GM12874 (cell line): Measurements from ENCODE around the gene PDE4D.

ENCODE experiments used
- TF ChIP-seq, protein P1 (sequence below): IDR thresholded peaks from 2 replicates; pipeline ENCODE4 v1.5.1; 2011; ENCODE audit warnings: low read depth, mild to moderate bottlenecking, control low read depth, low read length, moderate library complexity; ENCODE audit not compliant: insufficient read depth

Gene PDE4D

DNA sequence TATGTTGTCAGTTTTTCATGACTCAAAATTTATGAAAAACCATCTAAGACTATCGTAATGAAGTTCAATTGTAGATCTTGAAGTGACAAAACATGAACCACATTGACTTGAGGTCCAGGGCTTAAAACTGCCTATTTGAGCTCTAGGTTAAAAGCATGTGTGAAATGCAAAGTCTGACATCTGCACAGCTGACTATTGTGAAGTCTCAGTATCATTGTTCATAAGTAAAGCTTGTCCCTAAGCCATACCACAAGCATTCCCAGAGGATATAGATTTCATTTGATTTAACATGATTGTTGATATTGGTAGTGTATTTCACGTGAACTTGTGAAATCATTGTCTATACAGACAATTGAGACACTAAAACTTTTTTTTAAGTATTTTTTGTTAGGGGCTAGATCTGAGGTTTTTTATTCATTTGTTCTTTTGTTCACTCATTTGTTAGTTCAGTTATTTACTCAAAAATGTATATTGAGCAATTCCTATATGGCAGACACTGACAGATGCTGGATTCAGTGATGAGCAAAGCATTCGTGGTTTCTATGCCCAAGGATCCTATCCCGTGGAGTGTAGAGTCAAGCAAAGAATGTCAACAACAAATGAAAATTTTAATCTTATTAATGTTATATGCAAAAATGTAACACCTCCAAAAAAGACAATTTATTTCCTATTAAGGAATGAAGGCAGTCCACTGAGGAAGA is 825.4 kb downstream of the PDE4D start:
- TF ChIP-seq, protein P1, sequence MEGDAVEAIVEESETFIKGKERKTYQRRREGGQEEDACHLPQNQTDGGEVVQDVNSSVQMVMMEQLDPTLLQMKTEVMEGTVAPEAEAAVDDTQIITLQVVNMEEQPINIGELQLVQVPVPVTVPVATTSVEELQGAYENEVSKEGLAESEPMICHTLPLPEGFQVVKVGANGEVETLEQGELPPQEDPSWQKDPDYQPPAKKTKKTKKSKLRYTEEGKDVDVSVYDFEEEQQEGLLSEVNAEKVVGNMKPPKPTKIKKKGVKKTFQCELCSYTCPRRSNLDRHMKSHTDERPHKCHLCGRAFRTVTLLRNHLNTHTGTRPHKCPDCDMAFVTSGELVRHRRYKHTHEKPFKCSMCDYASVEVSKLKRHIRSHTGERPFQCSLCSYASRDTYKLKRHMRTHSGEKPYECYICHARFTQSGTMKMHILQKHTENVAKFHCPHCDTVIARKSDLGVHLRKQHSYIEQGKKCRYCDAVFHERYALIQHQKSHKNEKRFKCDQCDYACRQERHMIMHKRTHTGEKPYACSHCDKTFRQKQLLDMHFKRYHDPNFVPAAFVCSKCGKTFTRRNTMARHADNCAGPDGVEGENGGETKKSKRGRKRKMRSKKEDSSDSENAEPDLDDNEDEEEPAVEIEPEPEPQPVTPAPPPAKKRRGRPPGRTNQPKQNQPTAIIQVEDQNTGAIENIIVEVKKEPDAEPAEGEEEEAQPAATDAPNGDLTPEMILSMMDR = no peak

DNA sequence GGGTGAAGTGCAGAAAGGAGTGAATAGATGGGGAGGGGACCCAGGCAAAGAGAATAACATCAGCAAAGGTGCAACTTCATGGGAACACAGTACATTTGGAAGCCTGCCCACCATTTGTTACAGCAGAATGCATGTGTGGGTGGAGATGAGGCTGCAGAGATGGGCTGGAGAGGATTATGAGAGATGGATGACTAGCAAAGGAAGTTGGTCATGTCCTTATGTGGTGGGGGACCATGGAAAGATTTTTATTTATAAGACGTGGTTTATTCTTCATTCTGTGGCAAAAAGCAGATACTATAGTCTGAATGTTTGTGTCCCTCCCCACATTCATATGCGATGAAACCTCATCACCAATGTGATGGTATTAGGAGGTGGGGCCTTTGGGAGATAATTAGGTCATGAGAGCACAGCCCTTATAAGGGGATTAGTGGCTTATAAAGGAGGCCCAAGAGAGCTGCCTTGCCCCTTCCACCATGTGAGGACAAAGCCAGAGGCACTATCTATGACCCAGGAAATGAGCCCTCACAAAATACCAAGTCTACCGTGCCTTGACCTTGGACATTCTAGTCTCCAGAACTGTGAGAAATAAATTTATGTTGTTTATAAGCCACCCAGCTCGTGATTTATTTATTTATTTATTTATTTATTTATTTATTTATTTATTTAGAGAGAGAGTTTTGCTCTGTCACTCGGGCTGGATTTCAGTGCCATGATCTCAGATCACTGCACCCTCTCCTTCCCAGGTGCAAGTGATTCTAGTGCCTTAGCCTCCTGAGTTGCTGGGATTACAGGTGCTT is 827.0 kb downstream of the PDE4D start:
- TF ChIP-seq, protein P1 = no peak

DNA sequence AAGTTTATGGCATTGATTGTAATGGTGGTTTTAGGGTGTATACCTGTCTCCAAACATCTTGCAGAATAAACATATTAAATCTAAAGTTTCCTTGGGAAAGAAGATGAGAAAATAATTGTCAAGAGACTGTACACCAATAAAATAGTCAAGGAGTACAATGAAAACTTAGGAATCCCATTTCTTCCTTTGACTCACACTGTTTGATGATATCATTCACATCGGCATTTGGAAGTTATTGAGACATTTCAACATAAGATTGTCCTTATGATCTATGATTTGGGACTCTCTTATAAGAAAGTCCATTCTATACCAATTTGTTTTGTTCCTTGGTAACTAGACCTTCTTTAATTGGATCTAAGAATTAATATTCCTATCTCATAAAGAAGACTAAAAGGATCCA is 828.0 kb downstream of the PDE4D start:
- TF ChIP-seq, protein P1 = no peak

DNA sequence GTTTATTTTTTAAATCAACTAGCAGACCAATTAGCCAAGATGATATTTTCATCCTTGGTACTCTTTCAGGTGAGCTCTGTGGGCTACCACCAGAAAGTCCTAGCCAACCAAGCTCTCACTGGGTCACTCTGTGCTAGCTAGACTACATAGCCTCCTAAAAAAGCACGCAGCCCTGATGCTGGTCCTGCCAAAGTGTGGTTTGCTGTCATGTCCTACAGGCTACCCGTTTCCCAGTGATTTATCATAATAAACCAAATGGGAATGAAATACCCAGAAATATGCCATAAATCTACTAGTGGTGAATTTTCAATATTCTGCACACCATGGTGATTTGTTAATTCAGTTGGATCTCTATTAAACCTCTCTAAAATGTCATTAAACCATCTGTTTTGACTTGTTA is 829.2 kb downstream of the PDE4D start:
- TF ChIP-seq, protein P1 = no peak

DNA sequence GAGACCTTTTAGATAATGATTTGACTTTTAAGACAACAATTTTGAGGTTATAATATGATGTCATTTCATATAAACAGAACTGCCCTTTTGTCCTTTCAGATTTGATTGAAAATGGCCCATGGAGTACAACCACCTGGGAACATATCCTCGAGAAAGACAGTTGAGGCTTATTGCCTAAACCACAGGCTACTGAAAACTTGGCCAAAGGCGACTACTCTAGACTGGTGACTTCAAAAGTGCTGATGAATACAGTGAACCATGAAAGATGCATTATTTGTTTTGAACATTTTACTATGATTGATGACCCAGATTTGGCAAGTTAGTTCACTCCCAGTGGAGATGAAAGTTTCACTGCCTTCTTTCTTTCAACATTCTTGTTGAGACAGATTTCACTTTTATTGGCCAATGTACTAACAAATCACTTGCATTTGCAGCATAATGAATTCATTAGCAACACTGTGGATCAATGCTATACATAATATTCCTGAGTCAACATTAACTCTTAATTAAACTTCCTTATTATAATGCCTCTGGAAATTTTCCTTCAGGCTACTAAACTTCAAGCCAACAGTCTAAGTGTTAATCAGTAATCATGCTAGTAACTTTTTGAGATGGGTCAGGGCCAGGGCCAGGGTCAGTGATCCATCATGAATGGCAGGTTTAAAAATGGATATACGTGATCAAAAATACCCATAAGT is 830.4 kb downstream of the PDE4D start:
- TF ChIP-seq, protein P1 = no peak

- TF ChIP-seq, protein P1 = no peak
Measured at GRCh38 chr5:59061377-59061776, 832.1 kb downstream of the PDE4D start.

- TF ChIP-seq, protein P1 = no peak
Measured at GRCh38 chr5:59058969-59059687, 834.4 kb downstream of the PDE4D start.
